GM12875 (cell line): ENCODE results near the gene ZIC2.

Experiments
- H3K4me3 ChIP-seq: one replicate; pipeline ENCODE4 v1.5.1; 2011; ENCODE audit warnings: low read depth, low read length, control low read depth
- TF ChIP-seq, protein P1 (sequence below): IDR thresholded peaks from 2 replicates; pipeline ENCODE4 v1.5.1; 2011; ENCODE audit warnings: low read depth, mild to moderate bottlenecking, control low read depth, inconsistent platforms, low read length, moderate library complexity, borderline replicate concordance; ENCODE audit not compliant: insufficient read depth

Gene ZIC2

DNA sequence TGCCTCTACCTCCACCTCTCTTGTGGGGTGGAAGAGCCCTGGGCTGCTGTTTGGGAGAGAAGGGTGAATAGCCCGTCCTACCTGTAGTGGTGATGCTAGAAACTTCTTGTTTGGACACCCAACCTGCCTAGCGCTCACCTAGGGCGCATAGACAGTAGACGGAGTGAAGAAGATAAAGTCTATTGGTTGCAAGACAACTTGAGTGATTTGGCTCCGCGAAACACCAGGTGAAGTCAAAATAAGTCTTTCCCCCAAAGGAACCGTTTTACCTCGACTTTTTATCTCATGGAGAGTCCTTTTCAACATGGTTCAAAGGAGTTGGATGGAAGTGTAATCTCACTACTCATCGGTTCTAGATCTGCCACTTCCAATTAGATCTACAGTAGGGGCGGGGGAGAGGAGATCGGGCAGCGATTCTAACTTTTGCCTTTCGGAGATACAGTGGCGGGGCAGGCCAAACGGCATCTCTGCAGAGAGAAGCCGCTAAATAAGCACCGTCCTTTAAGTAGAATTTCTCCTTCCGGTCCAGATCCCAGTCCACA is 9.3 kb upstream of the ZIC2 start:
- TF ChIP-seq, protein P1, sequence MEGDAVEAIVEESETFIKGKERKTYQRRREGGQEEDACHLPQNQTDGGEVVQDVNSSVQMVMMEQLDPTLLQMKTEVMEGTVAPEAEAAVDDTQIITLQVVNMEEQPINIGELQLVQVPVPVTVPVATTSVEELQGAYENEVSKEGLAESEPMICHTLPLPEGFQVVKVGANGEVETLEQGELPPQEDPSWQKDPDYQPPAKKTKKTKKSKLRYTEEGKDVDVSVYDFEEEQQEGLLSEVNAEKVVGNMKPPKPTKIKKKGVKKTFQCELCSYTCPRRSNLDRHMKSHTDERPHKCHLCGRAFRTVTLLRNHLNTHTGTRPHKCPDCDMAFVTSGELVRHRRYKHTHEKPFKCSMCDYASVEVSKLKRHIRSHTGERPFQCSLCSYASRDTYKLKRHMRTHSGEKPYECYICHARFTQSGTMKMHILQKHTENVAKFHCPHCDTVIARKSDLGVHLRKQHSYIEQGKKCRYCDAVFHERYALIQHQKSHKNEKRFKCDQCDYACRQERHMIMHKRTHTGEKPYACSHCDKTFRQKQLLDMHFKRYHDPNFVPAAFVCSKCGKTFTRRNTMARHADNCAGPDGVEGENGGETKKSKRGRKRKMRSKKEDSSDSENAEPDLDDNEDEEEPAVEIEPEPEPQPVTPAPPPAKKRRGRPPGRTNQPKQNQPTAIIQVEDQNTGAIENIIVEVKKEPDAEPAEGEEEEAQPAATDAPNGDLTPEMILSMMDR: no peak
- no peak overlapping the region for H3K4me3 ChIP-seq

DNA sequence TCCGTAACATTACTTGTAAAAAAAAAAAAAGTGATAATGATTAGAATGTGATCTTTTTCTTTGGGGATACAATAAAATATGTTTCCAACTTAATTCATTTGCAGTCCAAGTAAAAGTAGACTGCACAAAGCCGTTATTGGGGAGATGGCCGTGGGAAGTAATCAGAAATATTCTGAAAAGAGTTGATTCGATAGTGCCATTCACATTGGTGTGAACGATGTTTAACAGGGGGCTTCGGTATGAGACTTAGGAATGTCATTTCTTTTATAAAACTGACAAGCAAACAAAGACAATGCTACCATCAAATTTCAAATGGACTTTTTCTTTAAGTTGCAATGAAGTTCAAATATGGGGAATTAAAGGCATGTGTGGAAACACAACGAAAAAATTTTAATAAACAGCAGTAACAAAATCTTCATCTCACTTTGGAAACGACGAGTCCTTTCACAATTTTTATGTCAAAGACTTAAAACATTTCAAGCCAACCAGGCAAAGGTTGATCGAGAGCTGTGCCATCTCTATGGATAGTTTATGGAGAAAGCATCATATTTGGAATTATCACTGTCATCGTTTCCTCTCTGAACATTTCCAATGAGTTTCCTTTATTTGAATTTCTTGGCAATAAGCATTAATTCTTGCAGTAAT is 8.3 kb upstream of the ZIC2 start:
- no peak overlapping the region for H3K4me3 ChIP-seq
- TF ChIP-seq, protein P1: no peak

DNA sequence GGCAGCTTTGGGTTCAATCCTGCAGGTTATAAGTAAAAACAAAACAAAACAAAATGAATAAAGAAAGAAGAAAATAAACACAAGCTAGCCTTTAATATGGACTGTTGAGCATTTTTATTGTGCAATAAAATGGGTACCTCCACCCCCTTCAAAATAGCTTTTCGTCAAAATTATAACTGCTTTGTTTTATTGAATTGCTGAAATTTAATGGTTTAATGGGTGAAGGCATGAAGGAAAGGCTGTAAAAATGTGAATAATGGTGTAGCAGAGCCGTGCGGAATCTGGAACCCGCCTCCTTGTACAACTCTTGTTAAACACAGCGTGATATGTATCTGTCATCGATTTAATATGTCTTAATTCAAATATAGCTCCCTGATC is 7.8 kb upstream of the ZIC2 start:
- H3K4me3 ChIP-seq: no peak overlapping the region
- TF ChIP-seq, protein P1: no peak

DNA sequence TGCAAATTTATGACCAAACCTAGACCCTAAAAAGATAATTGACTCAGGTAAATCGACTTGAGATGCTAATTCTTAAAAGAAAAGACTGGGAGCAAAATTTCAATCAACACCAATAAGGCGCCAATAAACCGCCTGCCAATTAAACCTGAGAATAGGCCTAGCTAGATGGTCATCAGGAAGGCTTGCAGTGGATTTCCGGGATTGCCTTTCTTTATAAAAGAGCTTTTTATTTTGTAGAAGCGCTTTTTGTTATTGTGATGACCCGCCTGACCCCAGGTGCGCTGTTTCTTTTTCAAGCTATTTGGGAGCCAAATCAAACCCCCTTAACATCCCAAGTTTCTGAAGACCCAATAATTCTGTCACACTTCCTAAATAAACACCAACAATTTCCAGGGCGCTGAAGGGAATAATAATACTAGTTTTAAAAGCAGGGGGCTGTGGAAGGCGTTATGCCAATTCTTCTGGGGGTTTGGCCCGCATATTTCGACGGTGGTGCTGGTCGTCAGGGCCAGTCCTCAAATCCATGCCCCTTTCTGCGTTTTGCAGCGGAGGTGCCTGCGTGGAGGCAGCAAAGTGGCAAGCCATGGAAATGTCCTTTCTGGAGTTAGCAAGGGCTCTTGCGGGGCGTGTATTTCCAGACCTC is 7.2 kb upstream of the ZIC2 start:
- TF ChIP-seq, protein P1: no peak
- H3K4me3 ChIP-seq: no peak overlapping the region

DNA sequence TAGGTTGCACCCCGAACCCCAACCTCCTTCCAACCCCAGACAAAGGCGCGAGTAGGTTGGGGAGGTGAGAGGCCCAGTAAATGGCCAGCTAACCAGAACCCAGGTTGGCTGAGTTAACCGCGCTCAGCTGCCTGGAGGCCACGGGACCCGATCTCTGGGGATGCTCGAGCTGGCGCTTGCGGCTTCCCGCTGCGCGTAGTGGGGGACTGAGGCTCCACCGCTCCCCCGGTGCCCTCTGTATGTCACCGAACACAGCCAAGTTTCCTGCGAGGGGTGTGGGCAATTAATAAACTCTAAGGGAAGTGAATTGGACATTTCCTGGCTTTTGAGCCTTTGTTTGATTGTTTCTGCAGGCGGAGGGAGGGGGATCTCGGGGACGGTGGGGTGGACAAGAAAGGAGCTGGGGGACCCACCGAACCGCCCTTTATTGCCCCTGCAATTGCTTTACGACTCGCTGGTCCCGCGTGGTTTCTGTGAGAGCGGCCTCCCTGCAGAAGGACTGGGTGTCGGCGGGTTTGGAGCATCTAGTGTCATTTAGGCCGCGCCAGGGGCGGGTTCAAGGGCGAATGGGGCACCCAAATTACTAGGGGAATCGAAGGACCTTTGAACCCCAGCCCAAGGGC is 6.5 kb upstream of the ZIC2 start:
- TF ChIP-seq, protein P1: no peak
- no peak overlapping the region for H3K4me3 ChIP-seq

DNA sequence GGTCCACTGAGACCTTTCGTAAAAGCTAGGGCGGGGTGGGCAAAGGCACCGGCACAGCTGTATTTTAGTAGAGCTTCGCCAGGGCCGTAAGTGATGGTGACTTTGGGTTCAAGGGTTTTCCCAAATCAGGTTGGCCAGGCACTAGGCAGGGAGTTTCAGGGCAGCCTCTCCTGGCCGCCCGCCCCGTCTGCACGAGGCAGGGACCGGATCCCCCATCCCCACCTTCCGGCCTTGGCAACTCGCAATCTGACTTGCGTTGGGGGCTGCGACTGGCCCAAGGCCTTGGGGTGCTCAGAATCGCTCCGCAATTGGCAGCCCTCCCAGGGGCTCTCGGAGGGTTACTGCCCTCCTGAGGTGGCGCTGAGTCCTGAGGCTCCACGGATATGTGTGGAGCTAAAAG is 6.0 kb upstream of the ZIC2 start:
- TF ChIP-seq, protein P1: no peak
- no peak overlapping the region for H3K4me3 ChIP-seq

DNA sequence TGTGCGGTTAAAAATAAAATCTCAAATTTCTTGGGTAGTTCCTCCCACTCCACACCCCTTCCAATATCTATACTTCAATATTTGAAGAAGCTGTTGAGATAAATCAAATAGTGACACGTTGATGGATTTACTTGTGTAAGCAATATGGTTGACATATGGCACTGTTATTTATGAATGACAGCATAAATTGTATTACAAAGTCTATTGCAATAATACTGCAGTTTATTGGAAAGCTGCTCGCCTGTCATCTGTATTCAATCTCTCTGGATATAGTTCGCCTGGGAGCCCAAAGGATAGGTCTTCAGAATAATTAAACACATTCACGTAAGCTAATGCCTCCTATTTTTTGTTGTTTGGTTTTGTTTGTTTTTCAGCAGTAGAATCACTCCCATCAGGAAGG is 5.0 kb upstream of the ZIC2 start:
- H3K4me3 ChIP-seq: no peak overlapping the region
- TF ChIP-seq, protein P1: no peak
